ENCODE data around the gene MAPK8IP3.
"Not testable (repeated sequence)": the region's sequence is repeated elsewhere in the genome, so short reads cannot be mapped to it uniquely, and the experiment has no call there.

Gene MAPK8IP3

DNA sequence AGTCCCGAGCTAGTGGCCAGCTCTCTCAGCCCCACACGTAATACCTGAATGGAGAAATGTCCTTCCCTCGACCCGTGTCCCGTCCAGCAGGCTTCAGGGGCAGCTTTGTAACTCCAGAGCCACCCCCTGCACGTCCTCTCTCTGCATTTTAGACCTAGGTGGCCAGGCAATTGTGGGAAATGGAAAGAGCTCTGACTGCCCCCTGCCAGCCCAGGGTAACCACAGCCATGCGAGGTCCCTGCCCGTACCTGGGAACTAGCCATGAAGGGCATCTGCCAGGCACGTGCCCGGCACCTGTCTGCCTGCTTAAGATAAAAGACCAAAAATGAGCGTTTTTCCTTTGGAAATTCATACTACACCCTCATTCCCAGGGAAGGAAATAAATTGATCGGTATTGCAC, 9.2 kb downstream of the MAPK8IP3 start:
- no peaks in the 10 kb centered on the region for H3K9me3 ChIP-seq (ENCODE audit: control insufficient read depth, low read length)
- H3K23ac ChIP-seq (ENCODE audit: low read length in 2 of 2): no peak overlapping the region
- H2AK5ac ChIP-seq (ENCODE audit: low read length, severe bottlenecking): peak overlapping the region; percentile 34
- H3K36me3 ChIP-seq (ENCODE audit: control insufficient read depth in 1 of 2, insufficient read depth in 2 of 2, low read depth in 1 of 2, low read length in 2 of 2): peaks cover 0 to 5% of the 10 kb centered on the region in 2 experiments
- peaks cover 41% of the 10 kb centered on the region for H3K4me1 ChIP-seq (ENCODE audit: control insufficient read depth, insufficient read depth, low read depth, low read length)
- H3K18ac ChIP-seq (ENCODE audit: low read depth in 1 of 2, low read length in 2 of 2): no peak overlapping the region
- H3K79me1 ChIP-seq (replicated peaks; ENCODE audit: low read length, poor library complexity, severe bottlenecking): peaks cover 21% of the 10 kb centered on the region
- H2BK5ac ChIP-seq (ENCODE audit: low read depth, low read length, poor library complexity, severe bottlenecking): no peak overlapping the region
- H3K4me3 ChIP-seq (ENCODE audit: insufficient read depth in 1 of 2, low read depth in 1 of 2, low read length in 2 of 2): no peak overlapping the region
- no peak overlapping the region for H2BK12ac ChIP-seq (ENCODE audit: low read length in 2 of 2)
- H2AFZ ChIP-seq (ENCODE audit: low read depth, low read length): no peak overlapping the region
- H3K27ac ChIP-seq (ENCODE audit: low read length, poor library complexity, severe bottlenecking): no peak overlapping the region
- no peak overlapping the region for H3K9ac ChIP-seq (ENCODE audit: low read length)
- no peak overlapping the region for H4K91ac ChIP-seq (ENCODE audit: low read length)
- no peak overlapping the region for H2BK120ac ChIP-seq (ENCODE audit: low read depth, low read length)
- H3K27me3 ChIP-seq (ENCODE audit: control insufficient read depth in 1 of 2, insufficient read depth in 1 of 2, low read length in 2 of 2): no peaks in the 10 kb centered on the region
- H4K8ac ChIP-seq (ENCODE audit: low read length): no peak overlapping the region
- H3K4me2 ChIP-seq (ENCODE audit: low read length, poor library complexity, severe bottlenecking): peak overlapping the region; percentile 5
- no peak overlapping the region for H3K4ac ChIP-seq (ENCODE audit: low read depth in 1 of 2, low read length in 2 of 2)
- 97% methylated on average over 12 of the region's 12 CpGs for WGBS
- no peak overlapping the region for H3K14ac ChIP-seq (ENCODE audit: low read length in 2 of 2)
- DNase-seq: no peak
- no peak overlapping the region for H2BK15ac ChIP-seq (ENCODE audit: low read depth, poor library complexity, severe bottlenecking)

DNA sequence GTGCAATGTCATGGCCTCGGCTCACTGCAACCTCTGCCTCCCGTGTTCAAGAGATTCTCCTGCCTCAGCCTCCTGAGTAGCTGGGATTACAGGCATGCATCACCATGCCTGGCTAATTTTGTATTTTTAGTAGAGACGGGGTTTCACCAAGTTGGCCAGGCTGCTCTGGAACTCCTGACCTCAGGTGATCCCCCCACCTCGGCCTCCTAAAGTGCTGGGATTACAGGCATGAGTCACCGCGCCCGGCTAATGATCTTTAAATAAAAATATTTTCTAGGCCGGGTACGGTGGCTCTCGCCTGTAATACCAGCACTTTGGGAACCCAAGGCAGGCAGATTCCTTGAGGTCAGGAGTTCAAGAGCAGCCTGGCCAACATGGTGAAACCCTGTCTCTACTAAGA, 12.2 kb downstream of the MAPK8IP3 start:
- 84% methylated on average over 10 of the region's 10 CpGs for WGBS
- not testable (repeated sequence) for H3K27ac ChIP-seq (ENCODE audit: low read length, poor library complexity, severe bottlenecking); H3K36me3 ChIP-seq (ENCODE audit: control insufficient read depth in 1 of 2, insufficient read depth in 2 of 2, low read depth in 1 of 2, low read length in 2 of 2); H2BK12ac ChIP-seq (ENCODE audit: low read length in 2 of 2); H3K4ac ChIP-seq (ENCODE audit: low read depth in 1 of 2, low read length in 2 of 2); H3K9ac ChIP-seq (ENCODE audit: low read length); DNase-seq; H2BK15ac ChIP-seq (ENCODE audit: low read depth, poor library complexity, severe bottlenecking); H3K4me3 ChIP-seq (ENCODE audit: insufficient read depth in 1 of 2, low read depth in 1 of 2, low read length in 2 of 2); H3K27me3 ChIP-seq (ENCODE audit: control insufficient read depth in 1 of 2, insufficient read depth in 1 of 2, low read length in 2 of 2); H3K18ac ChIP-seq (ENCODE audit: low read depth in 1 of 2, low read length in 2 of 2); H4K8ac ChIP-seq (ENCODE audit: low read length); H3K4me2 ChIP-seq (ENCODE audit: low read length, poor library complexity, severe bottlenecking); H3K14ac ChIP-seq (ENCODE audit: low read length in 2 of 2); H2AFZ ChIP-seq (ENCODE audit: low read depth, low read length); H2BK120ac ChIP-seq (ENCODE audit: low read depth, low read length); H4K91ac ChIP-seq (ENCODE audit: low read length); H2AK5ac ChIP-seq (ENCODE audit: low read length, severe bottlenecking); H3K23ac ChIP-seq (ENCODE audit: low read length in 2 of 2); H2BK5ac ChIP-seq (ENCODE audit: low read depth, low read length, poor library complexity, severe bottlenecking); H3K9me3 ChIP-seq (ENCODE audit: control insufficient read depth, low read length)
- Histone ChIP-seq H3K4me1 (ENCODE audit: control insufficient read depth, insufficient read depth, low read depth, low read length) (peaks cover 40% of the 10 kb centered on the region), H3K79me1 (replicated peaks; ENCODE audit: low read length, poor library complexity, severe bottlenecking) (peaks cover 17% of the 10 kb centered on the region)

DNA sequence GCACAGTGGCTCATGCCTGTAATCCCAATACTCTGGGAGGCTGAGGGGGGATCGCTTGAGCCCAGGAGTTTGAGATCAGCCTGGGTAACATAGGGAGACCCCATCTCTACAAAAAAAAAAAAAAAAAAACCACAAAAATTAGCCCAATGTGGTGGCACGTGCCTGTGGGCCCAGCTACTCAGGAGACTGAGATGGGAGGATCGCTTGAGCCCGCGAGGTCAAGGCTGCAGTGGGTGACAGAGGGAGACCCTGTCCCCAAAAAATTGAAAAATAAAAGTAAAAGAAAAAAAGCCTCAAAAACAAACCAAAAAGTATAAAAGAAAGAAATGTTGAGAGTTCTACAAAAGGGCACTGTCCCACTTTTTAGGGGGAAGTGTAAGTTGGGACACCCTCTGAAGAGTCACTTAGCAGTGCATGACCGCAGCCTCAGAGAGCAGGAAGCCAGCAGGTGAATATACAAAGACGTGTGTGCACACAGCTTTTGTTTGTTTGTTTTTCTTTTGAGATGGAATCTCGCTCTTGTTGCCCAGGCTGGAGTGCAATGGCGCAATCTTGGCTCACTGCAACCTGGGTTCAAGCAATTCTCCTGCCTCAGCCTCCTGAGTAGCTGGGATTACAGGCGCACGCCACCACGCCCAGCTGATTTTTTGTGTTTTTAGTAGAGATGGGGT, 13.7 kb downstream of the MAPK8IP3 start:
- H3K4me2 ChIP-seq (ENCODE audit: low read length, poor library complexity, severe bottlenecking); H2AFZ ChIP-seq (ENCODE audit: low read depth, low read length): not testable (repeated sequence)

DNA sequence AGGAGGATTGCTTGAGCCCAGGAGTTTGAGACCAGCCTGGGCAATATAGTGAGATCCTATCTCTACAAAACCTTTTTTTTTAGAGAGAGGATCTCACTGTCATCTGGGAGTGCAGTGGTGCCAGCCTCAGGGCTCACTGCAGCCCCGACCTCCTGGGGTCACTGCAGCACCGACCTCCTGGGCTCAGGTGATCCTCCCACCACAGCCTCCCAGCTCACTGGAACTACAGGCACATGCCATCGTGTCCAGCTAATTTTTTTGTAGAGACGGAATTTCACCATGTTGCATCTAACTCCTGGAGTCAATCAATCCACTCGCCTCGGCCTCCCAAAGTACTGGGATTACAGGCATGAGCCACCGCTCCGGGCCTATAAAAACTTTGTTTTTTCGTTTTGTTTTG, 15.4 kb downstream of the MAPK8IP3 start:
- no peak overlapping the region for H4K91ac ChIP-seq (ENCODE audit: low read length)
- no peak overlapping the region for H2BK15ac ChIP-seq (ENCODE audit: low read depth, poor library complexity, severe bottlenecking)
- peaks cover 10 to 16% of the 10 kb centered on the region in 2 experiments for H3K36me3 ChIP-seq (ENCODE audit: control insufficient read depth in 1 of 2, insufficient read depth in 2 of 2, low read depth in 1 of 2, low read length in 2 of 2)
- no peak overlapping the region for H3K14ac ChIP-seq (ENCODE audit: low read length in 2 of 2)
- H2BK12ac ChIP-seq (ENCODE audit: low read length in 2 of 2): no peak overlapping the region
- peaks cover 18% of the 10 kb centered on the region for H3K79me1 ChIP-seq (replicated peaks; ENCODE audit: low read length, poor library complexity, severe bottlenecking)
- H3K4ac ChIP-seq (ENCODE audit: low read depth in 1 of 2, low read length in 2 of 2): no peak overlapping the region
- 91% methylated on average over 9 of the region's 9 CpGs for WGBS
- no peak overlapping the region for H3K9ac ChIP-seq (ENCODE audit: low read length)
- no peaks in the 10 kb centered on the region for H3K9me3 ChIP-seq (ENCODE audit: control insufficient read depth, low read length)
- H3K18ac ChIP-seq (ENCODE audit: low read depth in 1 of 2, low read length in 2 of 2): peak overlapping the region in 1 of 2 experiments; percentile 9
- H3K27me3 ChIP-seq (ENCODE audit: control insufficient read depth in 1 of 2, insufficient read depth in 1 of 2, low read length in 2 of 2): no peaks in the 10 kb centered on the region
- H2BK120ac ChIP-seq (ENCODE audit: low read depth, low read length): no peak overlapping the region
- H2AFZ ChIP-seq (ENCODE audit: low read depth, low read length): no peak overlapping the region
- H2BK5ac ChIP-seq (ENCODE audit: low read depth, low read length, poor library complexity, severe bottlenecking): no peak overlapping the region
- H4K8ac ChIP-seq (ENCODE audit: low read length): peak overlapping the region; percentile 35
- no peak overlapping the region for H2AK5ac ChIP-seq (ENCODE audit: low read length, severe bottlenecking)
- DNase-seq: no peak
- H3K4me1 ChIP-seq (ENCODE audit: control insufficient read depth, insufficient read depth, low read depth, low read length): peaks cover 28% of the 10 kb centered on the region
- H3K23ac ChIP-seq (ENCODE audit: low read length in 2 of 2): no peak overlapping the region
- peak overlapping the region; percentile 2 for H3K27ac ChIP-seq (ENCODE audit: low read length, poor library complexity, severe bottlenecking)
- no peak overlapping the region for H3K4me2 ChIP-seq (ENCODE audit: low read length, poor library complexity, severe bottlenecking)
- no peak overlapping the region for H3K4me3 ChIP-seq (ENCODE audit: insufficient read depth in 1 of 2, low read depth in 1 of 2, low read length in 2 of 2)

More for the DNA sequence above, 13.7 kb downstream of the MAPK8IP3 start:
- Histone ChIP-seq H3K4me1 (ENCODE audit: control insufficient read depth, insufficient read depth, low read depth, low read length) (peaks cover 32% of the 10 kb centered on the region), H3K79me1 (replicated peaks; ENCODE audit: low read length, poor library complexity, severe bottlenecking) (peaks cover 21% of the 10 kb centered on the region)
- not testable (repeated sequence) for H3K4ac ChIP-seq (ENCODE audit: low read depth in 1 of 2, low read length in 2 of 2); H3K27ac ChIP-seq (ENCODE audit: low read length, poor library complexity, severe bottlenecking); H3K4me3 ChIP-seq (ENCODE audit: insufficient read depth in 1 of 2, low read depth in 1 of 2, low read length in 2 of 2); H3K36me3 ChIP-seq (ENCODE audit: control insufficient read depth in 1 of 2, insufficient read depth in 2 of 2, low read depth in 1 of 2, low read length in 2 of 2); H3K9me3 ChIP-seq (ENCODE audit: control insufficient read depth, low read length); H4K8ac ChIP-seq (ENCODE audit: low read length); H3K23ac ChIP-seq (ENCODE audit: low read length in 2 of 2); H2BK15ac ChIP-seq (ENCODE audit: low read depth, poor library complexity, severe bottlenecking); H3K14ac ChIP-seq (ENCODE audit: low read length in 2 of 2); H3K27me3 ChIP-seq (ENCODE audit: control insufficient read depth in 1 of 2, insufficient read depth in 1 of 2, low read length in 2 of 2); H2BK5ac ChIP-seq (ENCODE audit: low read depth, low read length, poor library complexity, severe bottlenecking); H2BK120ac ChIP-seq (ENCODE audit: low read depth, low read length); H3K9ac ChIP-seq (ENCODE audit: low read length); H2BK12ac ChIP-seq (ENCODE audit: low read length in 2 of 2); H3K18ac ChIP-seq (ENCODE audit: low read depth in 1 of 2, low read length in 2 of 2); H4K91ac ChIP-seq (ENCODE audit: low read length); H2AK5ac ChIP-seq (ENCODE audit: low read length, severe bottlenecking); DNase-seq
- 88% methylated on average over 12 of the region's 12 CpGs for WGBS

Data from mesenchymal stem cell (in vitro differentiated cells and primary cell).